Natural killer cell (primary cell): ENCODE measurements around the gene NEK11. TPM values are rescaled to one million over a fixed set of nuclear protein-coding genes. Genes with fewer than 3 reads are reported as not detected.

ENCODE experiments used
- ATAC-seq, 3 donors: fragments of 150-1000 bp in 2 of 3; fragments of 200-7000 bp in 1 of 3; cut with Tn5 transposase; 1 replicate in 1 of 3; 2 replicates in 2 of 3; pipeline ENCODE4 v1.10.0; 2021; ENCODE audit warnings: mild to moderate bottlenecking in 2 of 3, moderate library complexity in 2 of 3
- DNase-seq, 2 donors: peaks; one replicate each; pipeline versions ENCODE4 v3.0.0 to v3.0.0-alpha.2; 2013 to 2021; ENCODE audit warnings: mixed read lengths in 1 of 2
- H3K27ac ChIP-seq: one replicate; pipeline ENCODE4 v1.5.1; 2013; ENCODE audit warnings: mild to moderate bottlenecking, low read length
- H3K27me3 ChIP-seq: one replicate; pipeline ENCODE4 v1.6.1; 2013; ENCODE audit warnings: low read length; ENCODE audit not compliant: control insufficient read depth, insufficient read depth
- H3K36me3 ChIP-seq: one replicate; pipeline ENCODE4 v1.6.1; 2013; ENCODE audit warnings: low read length; ENCODE audit not compliant: control insufficient read depth, insufficient read depth
- H3K4me1 ChIP-seq: one replicate; pipeline ENCODE4 v1.6.1; 2013; ENCODE audit warnings: low read length; ENCODE audit not compliant: control insufficient read depth, insufficient read depth
- H3K4me3 ChIP-seq: one replicate; pipeline ENCODE4 v1.5.1; 2013; ENCODE audit warnings: low read length
- H3K9me3 ChIP-seq: one replicate; pipeline ENCODE4 v1.6.1; 2013; ENCODE audit warnings: low read length; ENCODE audit not compliant: control insufficient read depth, insufficient read depth
- H3K27ac Mint-ChIP-seq, 2 donors: one replicate each; pipeline ENCODE4 v1.8.0; 2022; ENCODE audit warnings: mild to moderate bottlenecking in 2 of 2, mixed read lengths in 2 of 2, moderate library complexity in 1 of 2
- H3K27me3 Mint-ChIP-seq, 2 donors: one replicate each; pipeline ENCODE4 v1.8.0; 2022; ENCODE audit warnings: low read depth in 2 of 2, mixed read lengths in 2 of 2
- H3K36me3 Mint-ChIP-seq: one replicate; pipeline ENCODE4 v1.8.0; 2022; ENCODE audit warnings: mixed read lengths
- H3K4me1 Mint-ChIP-seq, 2 donors: one replicate each; pipeline ENCODE4 v1.8.0; 2022; ENCODE audit warnings: mixed read lengths in 2 of 2
- H3K4me3 Mint-ChIP-seq: one replicate; pipeline ENCODE4 v1.8.0; 2022; ENCODE audit warnings: mild to moderate bottlenecking, moderate library complexity, mixed read lengths
- H3K9me3 Mint-ChIP-seq, 2 donors: one replicate each; pipeline ENCODE4 v1.8.0; 2022; ENCODE audit warnings: mixed read lengths in 2 of 2
- WGBS: methylation state at CpG from one replicate; pipeline ENCODE4 v1.1.7; 2013; ENCODE audit warnings: missing lambda C conversion rate; ENCODE audit not compliant: insufficient coverage; 5-methylcytosine and 5-hydroxymethylcytosine counted together
- intact Hi-C: fragments of 100-400 bp; cut with micrococcal nuclease; formaldehyde crosslinking; loops from one replicate; pipeline ENCODE4 v1.14.2; 2022
- total RNA-seq, 4 donors: library from RNA; stranded (reverse); fragments of 120-200 nt in 1 of 4; gene quantifications; one replicate each; pipeline versions ENCODE4 v1.2.3 to v1.2.4, GENCODE V29; 2013 to 2022
- TF ChIP-seq, protein P1 (sequence below): fragments of 200-600 bp; IDR thresholded peaks from one replicate; pipeline ENCODE4 v1.8.0; 2022; ENCODE audit warnings: antibody characterized with exemption

NEK11 gene
- total RNA-seq, 3 donors from 2014 or later (not counting 1 experiment from before 2014, with no cell fraction given): 2.6 to 3.6 (median 3.5) TPM

DNA sequence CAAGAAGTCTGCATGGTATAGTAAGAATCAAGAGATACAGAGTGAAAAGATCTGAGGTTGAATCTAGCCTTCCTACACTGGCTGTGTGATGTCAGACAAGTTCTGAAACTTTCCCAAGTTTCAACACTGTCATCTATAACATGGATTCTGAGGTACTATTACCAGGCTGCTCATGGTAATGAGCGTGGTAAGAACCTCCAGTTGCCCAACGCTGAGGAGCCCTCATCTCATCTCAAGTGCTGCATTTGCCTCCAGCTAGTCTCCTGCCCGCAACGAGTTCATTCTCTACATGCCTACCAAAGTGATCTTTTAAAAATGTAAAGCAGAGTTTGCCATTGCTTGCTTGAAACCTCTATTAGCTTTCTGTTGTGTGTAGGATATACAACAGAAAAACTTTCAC is 168.1 kb downstream of the NEK11 start:
- no peaks in the 10 kb centered on the region for H3K27me3 ChIP-seq
- H3K27ac ChIP-seq: no peak overlapping the region
- H3K9me3 ChIP-seq: no peaks in the 10 kb centered on the region
- H3K27ac Mint-ChIP-seq: no peak overlapping the region
- H3K4me1 ChIP-seq: no peaks in the 10 kb centered on the region
- H3K36me3 Mint-ChIP-seq: no peaks in the 10 kb centered on the region
- intact Hi-C loops: no loop called here
- 98% methylated on average over 2 of the region's 4 CpGs for WGBS
- peaks cover 0 to 5% of the 10 kb centered on the region in 2 donors for H3K27me3 Mint-ChIP-seq
- H3K9me3 Mint-ChIP-seq: no peaks in the 10 kb centered on the region
- H3K4me1 Mint-ChIP-seq: no peaks in the 10 kb centered on the region
- DNase-seq (no peak), ATAC-seq (no peak)
- TF ChIP-seq, protein P1, sequence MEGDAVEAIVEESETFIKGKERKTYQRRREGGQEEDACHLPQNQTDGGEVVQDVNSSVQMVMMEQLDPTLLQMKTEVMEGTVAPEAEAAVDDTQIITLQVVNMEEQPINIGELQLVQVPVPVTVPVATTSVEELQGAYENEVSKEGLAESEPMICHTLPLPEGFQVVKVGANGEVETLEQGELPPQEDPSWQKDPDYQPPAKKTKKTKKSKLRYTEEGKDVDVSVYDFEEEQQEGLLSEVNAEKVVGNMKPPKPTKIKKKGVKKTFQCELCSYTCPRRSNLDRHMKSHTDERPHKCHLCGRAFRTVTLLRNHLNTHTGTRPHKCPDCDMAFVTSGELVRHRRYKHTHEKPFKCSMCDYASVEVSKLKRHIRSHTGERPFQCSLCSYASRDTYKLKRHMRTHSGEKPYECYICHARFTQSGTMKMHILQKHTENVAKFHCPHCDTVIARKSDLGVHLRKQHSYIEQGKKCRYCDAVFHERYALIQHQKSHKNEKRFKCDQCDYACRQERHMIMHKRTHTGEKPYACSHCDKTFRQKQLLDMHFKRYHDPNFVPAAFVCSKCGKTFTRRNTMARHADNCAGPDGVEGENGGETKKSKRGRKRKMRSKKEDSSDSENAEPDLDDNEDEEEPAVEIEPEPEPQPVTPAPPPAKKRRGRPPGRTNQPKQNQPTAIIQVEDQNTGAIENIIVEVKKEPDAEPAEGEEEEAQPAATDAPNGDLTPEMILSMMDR: no peak
- H3K4me3 ChIP-seq: no peak overlapping the region
- no peak overlapping the region for H3K4me3 Mint-ChIP-seq
- no peaks in the 10 kb centered on the region for H3K36me3 ChIP-seq

DNA sequence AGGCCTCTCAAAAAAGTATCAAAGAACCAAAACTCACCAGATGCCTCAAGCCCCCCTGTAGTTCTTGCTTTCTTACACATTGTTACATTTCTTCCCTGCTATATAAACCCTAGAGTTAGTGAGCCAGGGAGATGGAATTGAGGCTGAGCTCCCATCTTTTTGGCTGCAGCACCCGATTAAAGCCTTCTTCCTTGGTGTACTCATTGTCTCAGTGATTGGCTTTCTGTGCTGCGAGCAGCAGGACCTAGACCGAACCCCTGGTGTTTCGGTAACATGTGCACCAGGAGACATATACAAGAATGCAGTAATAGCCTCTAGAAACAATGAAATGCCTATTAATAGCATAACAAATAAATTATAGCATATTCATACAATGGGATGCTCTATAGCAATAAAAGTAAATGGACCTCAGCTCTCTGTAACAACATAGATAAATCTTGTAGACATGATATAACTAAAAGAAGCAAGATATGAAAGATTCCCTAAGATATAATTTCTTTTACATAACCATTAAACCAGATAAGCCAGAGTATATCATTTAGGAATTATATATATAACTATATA is 174.0 kb downstream of the NEK11 start:
- Mint-ChIP-seq H3K27ac (no peak overlapping the region), H3K4me1 (peaks cover 0 to 8% of the 10 kb centered on the region in 2 donors), H3K27me3 (peaks cover 0 to 6% of the 10 kb centered on the region in 2 donors), H3K36me3 (no peaks in the 10 kb centered on the region), H3K4me3 (no peak overlapping the region), H3K9me3 (peaks cover 0 to 4% of the 10 kb centered on the region in 2 donors)
- WGBS: 94% methylated on average over 4 of the region's 4 CpGs
- Histone ChIP-seq H3K9me3 (peaks cover 5% of the 10 kb centered on the region), H3K4me3 (no peak overlapping the region), H3K4me1 (no peaks in the 10 kb centered on the region), H3K36me3 (no peaks in the 10 kb centered on the region), H3K27me3 (no peaks in the 10 kb centered on the region), H3K27ac (no peak overlapping the region)
- intact Hi-C loops: no loop called here
- DNase-seq (no peak), ATAC-seq (no peak)
- TF ChIP-seq, protein P1: no peak

DNA sequence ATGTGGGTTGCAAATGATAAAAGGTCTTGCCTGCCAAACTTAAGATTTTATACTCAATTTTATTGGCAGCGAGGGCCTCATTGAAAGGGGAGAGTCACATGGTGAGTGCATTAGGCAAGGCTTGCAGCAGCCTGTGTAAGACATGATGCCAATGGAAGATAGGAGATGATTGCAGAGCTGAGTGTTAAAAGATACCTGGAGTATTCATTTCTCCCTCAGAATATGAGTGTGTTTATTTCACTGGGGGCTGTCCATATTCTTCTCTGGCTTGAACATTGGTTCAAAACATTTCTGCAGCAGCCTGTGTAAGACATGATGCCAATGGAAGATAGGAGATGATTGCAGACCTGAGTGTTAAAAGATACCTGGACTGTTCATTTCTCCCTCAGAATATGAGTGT is 189.7 kb downstream of the NEK11 start:
- Mint-ChIP-seq H3K27me3 (peaks cover 0 to 5% of the 10 kb centered on the region in 2 donors), H3K27ac (no peak overlapping the region), H3K4me1 (peaks cover 0 to 4% of the 10 kb centered on the region in 2 donors), H3K9me3 (peaks cover 2 to 3% of the 10 kb centered on the region in 2 donors), H3K4me3 (no peak overlapping the region), H3K36me3 (no peaks in the 10 kb centered on the region)
- Histone ChIP-seq H3K4me3 (no peak overlapping the region), H3K27me3 (no peaks in the 10 kb centered on the region), H3K4me1 (no peaks in the 10 kb centered on the region), H3K36me3 (no peaks in the 10 kb centered on the region), H3K27ac (no peak overlapping the region), H3K9me3 (no peaks in the 10 kb centered on the region)
- no peak for ATAC-seq
- intact Hi-C loops: no loop called here
- TF ChIP-seq, protein P1: no peak
- DNase-seq: no peak
- 90% methylated on average over 1 of the region's 1 CpG for WGBS

DNA sequence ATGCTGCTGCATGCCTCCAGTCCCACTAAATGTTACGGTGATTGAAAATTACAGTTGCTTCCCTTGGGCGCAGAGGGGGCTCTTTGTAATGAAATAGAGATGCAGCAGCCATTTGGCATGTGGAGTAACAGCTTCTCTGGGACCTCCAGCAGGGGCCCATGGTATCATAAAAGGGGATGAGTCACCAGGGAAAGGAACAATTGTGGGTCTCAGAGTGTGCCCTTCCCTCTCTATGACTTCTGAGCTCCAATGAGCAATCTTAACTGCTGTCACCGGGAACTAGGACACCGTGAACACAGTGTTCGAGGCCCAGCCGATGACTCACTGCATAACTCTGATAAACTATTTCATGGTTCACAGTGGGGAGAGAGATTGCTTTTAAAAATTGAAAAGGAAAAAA is 190.1 kb downstream of the NEK11 start:
- Mint-ChIP-seq H3K27me3 (peaks cover 0 to 2% of the 10 kb centered on the region in 2 donors), H3K27ac (no peak overlapping the region), H3K9me3 (no peaks in the 10 kb centered on the region), H3K4me3 (no peak overlapping the region), H3K36me3 (no peaks in the 10 kb centered on the region), H3K4me1 (peaks cover 0 to 4% of the 10 kb centered on the region in 2 donors)
- H3K4me3 ChIP-seq: no peak overlapping the region
- H3K27ac ChIP-seq: no peak overlapping the region
- no peaks in the 10 kb centered on the region for H3K27me3 ChIP-seq
- TF ChIP-seq, protein P1: no peak
- no peaks in the 10 kb centered on the region for H3K36me3 ChIP-seq
- no peaks in the 10 kb centered on the region for H3K4me1 ChIP-seq
- no peak for ATAC-seq
- intact Hi-C loops: no loop called here
- DNase-seq: no peak
- 91% methylated on average over 2 of the region's 6 CpGs for WGBS
- H3K9me3 ChIP-seq: no peaks in the 10 kb centered on the region
